Stomach smooth muscle (tissue), 2 donors: ENCODE measurements around the gene ZNF334.

Experiments used
- H3K27ac ChIP-seq: one replicate; pipeline ENCODE4 v1.7.0; 2013; ENCODE audit warnings: mild to moderate bottlenecking, low read length, inconsistent platforms
- H3K27me3 ChIP-seq, 2 donors: one replicate each; pipeline ENCODE4 v1.7.0; 2013; ENCODE audit warnings: low read length in 2 of 2; ENCODE audit not compliant: insufficient read depth in 2 of 2, control insufficient read depth in 1 of 2
- H3K36me3 ChIP-seq, 2 donors: one replicate each; pipeline ENCODE4 v1.7.0; 2013; ENCODE audit warnings: low read length in 2 of 2; ENCODE audit not compliant: control insufficient read depth in 2 of 2, insufficient read depth in 2 of 2
- H3K4me1 ChIP-seq: one replicate; pipeline ENCODE4 v1.7.0; 2013; ENCODE audit warnings: low read length; ENCODE audit not compliant: control insufficient read depth, insufficient read depth
- H3K4me3 ChIP-seq, 2 donors: one replicate each; pipeline ENCODE4 v1.7.0; 2013; ENCODE audit warnings: low read length in 2 of 2
- H3K9ac ChIP-seq, 2 donors: one replicate each; pipeline ENCODE4 v1.7.0; 2013; ENCODE audit warnings: low read length in 2 of 2, mild to moderate bottlenecking in 1 of 2
- H3K9me3 ChIP-seq, 2 donors: one replicate each; pipeline ENCODE4 v1.7.0; 2013; ENCODE audit warnings: low read length in 2 of 2; ENCODE audit not compliant: control insufficient read depth in 2 of 2
- donor health status: healthy.
- donor health status: Pancreatic carcinoma.

ZNF334 gene

GRCh38 chr20:46512943-46513844 is at the start of gene ZNF334:
TSS of gene ZNF334 (minus strand) at chr20:46513559. CDS start at chr20:46512102, 1,457 bp downstream.
- H3K4me3 ChIP-seq, result peak within 1 kb of the TSS; percentile 90 to 93
- peaks cover 0 to 3% of the 10 kb centered on the region in 2 donors for H3K27me3 ChIP-seq
- peaks cover 4% of the 10 kb centered on the region for H3K4me1 ChIP-seq
- peak within 1 kb of the TSS; percentile 26 for H3K27ac ChIP-seq
- H3K36me3 ChIP-seq, result no peaks in the 10 kb centered on the region
- H3K9ac ChIP-seq, result peak within 1 kb of the TSS; percentile 64 to 74
- no peaks in the 10 kb centered on the region for H3K9me3 ChIP-seq

- Histone ChIP-seq H3K4me1 (peaks cover 16% of the 10 kb centered on the region), H3K36me3 (no peaks in the 10 kb centered on the region), H3K27ac (peak overlapping the region; percentile 41), H3K4me3 (peak overlapping the region; percentile 58 to 72), H3K9ac (peak overlapping the region; percentile 42 to 46), H3K9me3 (no peaks in the 10 kb centered on the region), H3K27me3 (no peaks in the 10 kb centered on the region)
These were observed 49.2 kb upstream of the ZNF334 start for GRCh38 chr20:46562373-46563169.

- H3K9me3 ChIP-seq, result no peaks in the 10 kb centered on the region
- H3K27ac ChIP-seq, result peak overlapping the region; percentile 41
- H3K36me3 ChIP-seq, result no peaks in the 10 kb centered on the region
- peak overlapping the region; percentile 58 to 72 for H3K4me3 ChIP-seq
- peak overlapping the region; percentile 42 to 46 for H3K9ac ChIP-seq
- H3K4me1 ChIP-seq, result peaks cover 16% of the 10 kb centered on the region
- no peaks in the 10 kb centered on the region for H3K27me3 ChIP-seq
These were observed 48.6 kb upstream of the ZNF334 start for GRCh38 chr20:46562009-46562372.

GRCh38 chr20:46559685-46560440 is 46.5 kb upstream of the ZNF334 start:
- Histone ChIP-seq H3K4me3 (no peak overlapping the region), H3K9me3 (no peaks in the 10 kb centered on the region), H3K27me3 (no peaks in the 10 kb centered on the region), H3K9ac (no peak overlapping the region), H3K27ac (no peak overlapping the region), H3K4me1 (peaks cover 16% of the 10 kb centered on the region), H3K36me3 (no peaks in the 10 kb centered on the region)

GRCh38 chr20:46559001-46559400 is 45.6 kb upstream of the ZNF334 start:
- Histone ChIP-seq H3K9ac (no peak overlapping the region), H3K9me3 (no peaks in the 10 kb centered on the region), H3K27me3 (no peaks in the 10 kb centered on the region), H3K4me1 (peaks cover 16% of the 10 kb centered on the region), H3K4me3 (no peak overlapping the region), H3K27ac (no peak overlapping the region), H3K36me3 (no peaks in the 10 kb centered on the region)

- H3K27ac ChIP-seq, result no peak overlapping the region
- H3K4me3 ChIP-seq, result no peak overlapping the region
- no peaks in the 10 kb centered on the region for H3K9me3 ChIP-seq
- no peaks in the 10 kb centered on the region for H3K36me3 ChIP-seq
- H3K4me1 ChIP-seq, result peaks cover 16% of the 10 kb centered on the region
- no peak overlapping the region for H3K9ac ChIP-seq
- H3K27me3 ChIP-seq, result no peaks in the 10 kb centered on the region
These were observed 45.2 kb upstream of the ZNF334 start for GRCh38 chr20:46558511-46558959.

- H3K36me3 ChIP-seq, result no peaks in the 10 kb centered on the region
- no peaks in the 10 kb centered on the region for H3K27me3 ChIP-seq
- H3K4me3 ChIP-seq, result no peak overlapping the region
- no peak overlapping the region for H3K27ac ChIP-seq
- no peaks in the 10 kb centered on the region for H3K9me3 ChIP-seq
- H3K9ac ChIP-seq, result no peak overlapping the region
- H3K4me1 ChIP-seq, result peaks cover 11% of the 10 kb centered on the region
These were observed 44.0 kb upstream of the ZNF334 start for GRCh38 chr20:46557231-46557956.

GRCh38 chr20:46555370-46555956 is 42.1 kb upstream of the ZNF334 start:
- Histone ChIP-seq H3K4me1 (peaks cover 5% of the 10 kb centered on the region), H3K27ac (no peak overlapping the region), H3K36me3 (no peaks in the 10 kb centered on the region), H3K9ac (no peak overlapping the region), H3K4me3 (no peak overlapping the region), H3K27me3 (no peaks in the 10 kb centered on the region), H3K9me3 (no peaks in the 10 kb centered on the region)

GRCh38 chr20:46554828-46555227 is 41.5 kb upstream of the ZNF334 start:
- Histone ChIP-seq H3K9me3 (no peaks in the 10 kb centered on the region), H3K27me3 (no peaks in the 10 kb centered on the region), H3K4me3 (no peak overlapping the region), H3K9ac (no peak overlapping the region), H3K27ac (no peak overlapping the region), H3K36me3 (no peaks in the 10 kb centered on the region), H3K4me1 (peaks cover 5% of the 10 kb centered on the region)
